WTC11 (cell line): ENCODE measurements around the gene LHX3. TPM values are rescaled to one million over a fixed set of nuclear protein-coding genes. Genes with fewer than 3 reads are reported as not detected.

ENCODE experiments used
- ATAC-seq: fragments of 200-7000 bp; cut with Tn5 transposase; 2 replicates; pipeline ENCODE4 v1.10.0; 2021; ENCODE audit warnings: mild to moderate bottlenecking, moderate library complexity
- CTCF ChIA-PET: fragments of 300-600 bp; sonication (Branson Sonifier 250); formaldehyde crosslinking; loops from one replicate; lab custom pipeline; 2021; ENCODE audit warnings: antibody characterized with exemption; lab: Charles Lee
- POLR2A ChIA-PET: fragments of 350-600 bp; sonication (Branson Sonifier 250); formaldehyde crosslinking; loops from one replicate; lab custom pipeline; 2021; ENCODE audit warnings: antibody characterized with exemption; lab: Charles Lee
- DNase-seq: peaks from one replicate; pipeline ENCODE4 v3.0.0; 2021; ENCODE audit warnings: low spot score
- H3K27ac Mint-ChIP-seq: 2 replicates; pipeline ENCODE4 v1.8.0; 2021; ENCODE audit warnings: mixed read lengths
- H3K27me3 Mint-ChIP-seq: 2 replicates; pipeline ENCODE4 v1.8.0; 2021; ENCODE audit warnings: low read depth, mild to moderate bottlenecking, moderate library complexity, mixed read lengths
- H3K36me3 Mint-ChIP-seq: 2 replicates; pipeline ENCODE4 v1.8.0; 2021; ENCODE audit warnings: mixed read lengths
- H3K4me1 Mint-ChIP-seq: 2 replicates; pipeline ENCODE4 v1.8.0; 2022; ENCODE audit warnings: mixed read lengths
- H3K4me3 Mint-ChIP-seq: 2 replicates; pipeline ENCODE4 v1.8.0; 2021; ENCODE audit warnings: mild to moderate bottlenecking, moderate library complexity, mixed read lengths
- H3K9me3 Mint-ChIP-seq: 2 replicates; pipeline ENCODE4 v1.8.0; 2021; ENCODE audit warnings: mixed read lengths
- CREB1 ChIP-seq: sonication (generic); formaldehyde crosslinking; IDR thresholded peaks from 2 replicates; pipeline ENCODE4 v1.8.0; 2023; ENCODE audit warnings: mild to moderate bottlenecking, missing genetic modification reagents
- ELF4 ChIP-seq: sonication (generic); formaldehyde crosslinking; IDR thresholded peaks from 2 replicates; pipeline ENCODE4 v1.8.1; 2022; ENCODE audit warnings: low read depth, mild to moderate bottlenecking, moderate library complexity, missing genetic modification reagents
- EMX1 ChIP-seq: fragments of 250-450 bp; sonication (Bioruptor Pico); IDR thresholded peaks from 2 replicates; pipeline ENCODE4 v1.8.0; 2021; ENCODE audit warnings: mild to moderate bottlenecking
- ETV6 ChIP-seq: sonication (generic); formaldehyde crosslinking; IDR thresholded peaks from 2 replicates; pipeline ENCODE4 v1.8.1; 2022; ENCODE audit warnings: mild to moderate bottlenecking, missing genetic modification reagents
- FOXP1 ChIP-seq: sonication (generic); formaldehyde crosslinking; IDR thresholded peaks from 2 replicates; pipeline ENCODE4 v1.8.0; 2022; ENCODE audit warnings: missing genetic modification reagents, mild to moderate bottlenecking, moderate library complexity, borderline replicate concordance
- HMGA2 ChIP-seq: fragments of 250-450 bp; sonication (Bioruptor Pico); IDR thresholded peaks from 2 replicates; pipeline ENCODE4 v1.4.0; 2021; ENCODE audit warnings: mild to moderate bottlenecking, moderate library complexity
- IRF2 ChIP-seq: sonication (generic); formaldehyde crosslinking; IDR thresholded peaks from 2 replicates; pipeline ENCODE4 v1.8.0; 2022; ENCODE audit warnings: low read depth, missing genetic modification reagents, borderline replicate concordance
- JUN ChIP-seq: sonication (generic); formaldehyde crosslinking; IDR thresholded peaks from 2 replicates; pipeline ENCODE4 v1.8.0; 2023; ENCODE audit warnings: mild to moderate bottlenecking, missing genetic modification reagents
- KAT7 ChIP-seq: sonication (generic); formaldehyde crosslinking; IDR thresholded peaks from 2 replicates; pipeline ENCODE4 v1.8.1; 2023; ENCODE audit warnings: missing genetic modification reagents, mild to moderate bottlenecking, borderline replicate concordance
- PRDM15 ChIP-seq: sonication (generic); formaldehyde crosslinking; IDR thresholded peaks from 2 replicates; pipeline ENCODE4 v1.8.0; 2022; ENCODE audit warnings: missing genetic modification reagents
- PRRX2 ChIP-seq: fragments of 250-450 bp; sonication (Bioruptor Pico); IDR thresholded peaks from 2 replicates; pipeline ENCODE4 v1.8.0; 2021; ENCODE audit warnings: mild to moderate bottlenecking
- RELA ChIP-seq: sonication (generic); formaldehyde crosslinking; IDR thresholded peaks from 2 replicates; pipeline ENCODE4 v1.8.1; 2022; ENCODE audit warnings: missing genetic modification reagents, mild to moderate bottlenecking, borderline replicate concordance
- SOX15 ChIP-seq: fragments of 250-450 bp; sonication (Bioruptor Pico); IDR thresholded peaks from 2 replicates; pipeline ENCODE4 v1.9.0; 2021; ENCODE audit warnings: mild to moderate bottlenecking
- TEAD1 ChIP-seq: sonication (generic); formaldehyde crosslinking; IDR thresholded peaks from 2 replicates; pipeline ENCODE4 v1.8.0; 2022; ENCODE audit warnings: mild to moderate bottlenecking, missing genetic modification reagents
- ZNF232 ChIP-seq: sonication (generic); formaldehyde crosslinking; IDR thresholded peaks from 2 replicates; pipeline ENCODE4 v1.8.0; 2022; ENCODE audit warnings: mild to moderate bottlenecking, missing genetic modification reagents
- ZNF317 ChIP-seq: sonication (generic); formaldehyde crosslinking; IDR thresholded peaks from 2 replicates; pipeline ENCODE4 v1.8.1; 2023; ENCODE audit warnings: low read depth, mild to moderate bottlenecking, moderate library complexity, missing genetic modification reagents, borderline replicate concordance
- ZNF423 ChIP-seq: fragments of 250-450 bp; sonication (Bioruptor Pico); IDR thresholded peaks from 2 replicates; pipeline ENCODE4 v2.1.2; 2022; ENCODE audit warnings: mild to moderate bottlenecking, moderate library complexity
- total RNA-seq: library from RNA; stranded (reverse); gene quantifications from 3 replicates; pipeline ENCODE4 v1.2.3, GENCODE V29; 2021
- TF ChIP-seq, protein P1 (sequence below): fragments of 250-450 bp; sonication (Bioruptor Pico); IDR thresholded peaks from 2 replicates; pipeline ENCODE4 v1.9.0; 2021; ENCODE audit warnings: moderate library complexity, mild to moderate bottlenecking, inconsistent platforms, borderline replicate concordance
- TF ChIP-seq, protein P2 (sequence below): fragments of 250-450 bp; sonication (Bioruptor Pico); IDR thresholded peaks from 2 replicates; pipeline ENCODE4 v1.9.0; 2021; ENCODE audit warnings: mild to moderate bottlenecking
- TF ChIP-seq, protein P3 (sequence below): fragments of 250-450 bp; sonication (Bioruptor Pico); IDR thresholded peaks from 2 replicates; pipeline ENCODE4 v1.9.0; 2021; ENCODE audit warnings: mild to moderate bottlenecking, borderline replicate concordance

LHX3 gene
- total RNA-seq, 1 experiment from 2014 or later, result not detected

DNA sequence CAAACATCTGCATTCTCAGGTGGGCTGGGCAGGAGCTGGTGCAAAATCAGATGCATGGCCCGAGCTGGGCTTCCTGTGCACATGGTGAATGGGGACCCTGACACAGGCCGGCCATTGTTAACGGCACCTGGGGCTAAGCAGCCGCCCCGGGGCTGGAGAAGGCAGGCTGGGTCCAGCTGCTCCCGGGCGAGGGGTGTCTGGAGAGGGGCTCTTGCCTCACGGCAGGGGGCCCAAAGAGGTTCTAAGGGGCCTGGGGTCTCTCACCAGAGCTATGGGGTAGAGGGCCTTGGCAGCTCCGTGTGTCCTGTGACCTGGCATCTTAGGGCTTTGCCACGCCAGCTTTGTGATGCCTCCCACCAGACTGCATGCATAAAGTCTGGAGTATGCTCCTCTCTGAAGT lies 45.7 kb upstream of the LHX3 start:
- DNase-seq, result no peak
- no peak overlapping the region for H3K27ac Mint-ChIP-seq
- no peak overlapping the region for H3K4me3 Mint-ChIP-seq
- CTCF ChIA-PET, result interaction anchor here (0.9 to 1.2 kb wide), 4 partner anchors 18 to 112 kb away, joined by 3 to 5 read pairs (median 3); no protein-coding TSS in a partner anchor
- H3K4me1 Mint-ChIP-seq, result peaks cover 12% of the 10 kb centered on the region
- POLR2A ChIA-PET, result no interaction called here
- no peaks in the 10 kb centered on the region for H3K9me3 Mint-ChIP-seq
- no peak for TF ChIP-seq RELA
- no peak for TF ChIP-seq KAT7 (CRISPR knock-in tag)
- TF ChIP-seq, protein P1, sequence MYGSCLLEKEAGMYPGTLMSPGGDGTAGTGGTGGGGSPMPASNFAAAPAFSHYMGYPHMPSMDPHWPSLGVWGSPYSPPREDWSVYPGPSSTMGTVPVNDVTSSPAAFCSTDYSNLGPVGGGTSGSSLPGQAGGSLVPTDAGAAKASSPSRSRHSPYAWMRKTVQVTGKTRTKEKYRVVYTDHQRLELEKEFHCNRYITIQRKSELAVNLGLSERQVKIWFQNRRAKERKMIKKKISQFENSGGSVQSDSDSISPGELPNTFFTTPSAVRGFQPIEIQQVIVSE (CRISPR knock-in tag), result no peak
- TF ChIP-seq ZNF232 (CRISPR knock-in tag), result no peak
- TF ChIP-seq SOX15 (CRISPR knock-in tag), result no peak
- TF ChIP-seq FOXP1 (CRISPR knock-in tag), result no peak
- H3K27me3 Mint-ChIP-seq, result peaks cover 7% of the 10 kb centered on the region
- no peak for ATAC-seq
- no peaks in the 10 kb centered on the region for H3K36me3 Mint-ChIP-seq

- ATAC-seq, result no peak
- peaks cover 13% of the 10 kb centered on the region for H3K4me1 Mint-ChIP-seq
- peaks cover 7% of the 10 kb centered on the region for H3K27me3 Mint-ChIP-seq
- no peak for DNase-seq
- TF ChIP-seq PRDM15, result peak; percentile 56; the same call in 1 of the 2 replicates
- peak; percentile 44; the same call in 1 of the 2 replicates for TF ChIP-seq ZNF423 (CRISPR knock-in tag)
- TF ChIP-seq ETV6 (CRISPR knock-in tag), result no peak
- H3K36me3 Mint-ChIP-seq, result no peaks in the 10 kb centered on the region
- H3K4me3 Mint-ChIP-seq, result no peak overlapping the region
- CTCF ChIA-PET, result interaction anchor here (0.9 to 1.0 kb wide), 2 partner anchors 26 to 111 kb away, joined by 3 to 5 read pairs; no protein-coding TSS in a partner anchor
- POLR2A ChIA-PET, result no interaction called here
- H3K9me3 Mint-ChIP-seq, result no peaks in the 10 kb centered on the region
- H3K27ac Mint-ChIP-seq, result peak overlapping the region; percentile 76; the same call in 1 of the 2 replicates
Observed at GRCh38 chr9:136249877-136250559, 45.1 kb upstream of the LHX3 start.

- peak overlapping the region; percentile 76 for H3K27ac Mint-ChIP-seq
- H3K36me3 Mint-ChIP-seq, result no peaks in the 10 kb centered on the region
- DNase-seq (no peak), ATAC-seq (no peak)
- peaks cover 7% of the 10 kb centered on the region for H3K27me3 Mint-ChIP-seq
- H3K4me1 Mint-ChIP-seq, result peaks cover 21% of the 10 kb centered on the region
- H3K9me3 Mint-ChIP-seq, result no peaks in the 10 kb centered on the region
- no peak overlapping the region for H3K4me3 Mint-ChIP-seq
- ChIA-PET POLR2A (no interaction called here), CTCF (no interaction called here)
- TF ChIP-seq EMX1 (CRISPR knock-in tag), result no peak
- TF ChIP-seq CREB1 (CRISPR knock-in tag), result no peak
- TF ChIP-seq, protein P2, sequence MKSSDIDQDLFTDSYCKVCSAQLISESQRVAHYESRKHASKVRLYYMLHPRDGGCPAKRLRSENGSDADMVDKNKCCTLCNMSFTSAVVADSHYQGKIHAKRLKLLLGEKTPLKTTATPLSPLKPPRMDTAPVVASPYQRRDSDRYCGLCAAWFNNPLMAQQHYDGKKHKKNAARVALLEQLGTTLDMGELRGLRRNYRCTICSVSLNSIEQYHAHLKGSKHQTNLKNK (CRISPR knock-in tag), result no peak
- no peak for TF ChIP-seq SOX15 (CRISPR knock-in tag)
- no peak for TF ChIP-seq IRF2 (CRISPR knock-in tag)
- no peak for TF ChIP-seq TEAD1 (CRISPR knock-in tag)
- TF ChIP-seq ZNF317 (CRISPR knock-in tag), result no peak
- TF ChIP-seq ELF4 (CRISPR knock-in tag), result no peak
- TF ChIP-seq, protein P3, sequence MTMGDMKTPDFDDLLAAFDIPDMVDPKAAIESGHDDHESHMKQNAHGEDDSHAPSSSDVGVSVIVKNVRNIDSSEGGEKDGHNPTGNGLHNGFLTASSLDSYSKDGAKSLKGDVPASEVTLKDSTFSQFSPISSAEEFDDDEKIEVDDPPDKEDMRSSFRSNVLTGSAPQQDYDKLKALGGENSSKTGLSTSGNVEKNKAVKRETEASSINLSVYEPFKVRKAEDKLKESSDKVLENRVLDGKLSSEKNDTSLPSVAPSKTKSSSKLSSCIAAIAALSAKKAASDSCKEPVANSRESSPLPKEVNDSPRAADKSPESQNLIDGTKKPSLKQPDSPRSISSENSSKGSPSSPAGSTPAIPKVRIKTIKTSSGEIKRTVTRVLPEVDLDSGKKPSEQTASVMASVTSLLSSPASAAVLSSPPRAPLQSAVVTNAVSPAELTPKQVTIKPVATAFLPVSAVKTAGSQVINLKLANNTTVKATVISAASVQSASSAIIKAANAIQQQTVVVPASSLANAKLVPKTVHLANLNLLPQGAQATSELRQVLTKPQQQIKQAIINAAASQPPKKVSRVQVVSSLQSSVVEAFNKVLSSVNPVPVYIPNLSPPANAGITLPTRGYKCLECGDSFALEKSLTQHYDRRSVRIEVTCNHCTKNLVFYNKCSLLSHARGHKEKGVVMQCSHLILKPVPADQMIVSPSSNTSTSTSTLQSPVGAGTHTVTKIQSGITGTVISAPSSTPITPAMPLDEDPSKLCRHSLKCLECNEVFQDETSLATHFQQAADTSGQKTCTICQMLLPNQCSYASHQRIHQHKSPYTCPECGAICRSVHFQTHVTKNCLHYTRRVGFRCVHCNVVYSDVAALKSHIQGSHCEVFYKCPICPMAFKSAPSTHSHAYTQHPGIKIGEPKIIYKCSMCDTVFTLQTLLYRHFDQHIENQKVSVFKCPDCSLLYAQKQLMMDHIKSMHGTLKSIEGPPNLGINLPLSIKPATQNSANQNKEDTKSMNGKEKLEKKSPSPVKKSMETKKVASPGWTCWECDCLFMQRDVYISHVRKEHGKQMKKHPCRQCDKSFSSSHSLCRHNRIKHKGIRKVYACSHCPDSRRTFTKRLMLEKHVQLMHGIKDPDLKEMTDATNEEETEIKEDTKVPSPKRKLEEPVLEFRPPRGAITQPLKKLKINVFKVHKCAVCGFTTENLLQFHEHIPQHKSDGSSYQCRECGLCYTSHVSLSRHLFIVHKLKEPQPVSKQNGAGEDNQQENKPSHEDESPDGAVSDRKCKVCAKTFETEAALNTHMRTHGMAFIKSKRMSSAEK, result no peak
- TF ChIP-seq HMGA2 (CRISPR knock-in tag), result no peak
- no peak for TF ChIP-seq PRRX2 (CRISPR knock-in tag)
- TF ChIP-seq JUN (CRISPR knock-in tag), result no peak
Observed at GRCh38 chr9:136248951-136249876, 44.3 kb upstream of the LHX3 start.
